ENCODE data around the gene MICU2. TPM values are rescaled to one million over a fixed set of nuclear protein-coding genes. Genes with fewer than 3 reads are reported as not detected.

Gene MICU2, protein sequence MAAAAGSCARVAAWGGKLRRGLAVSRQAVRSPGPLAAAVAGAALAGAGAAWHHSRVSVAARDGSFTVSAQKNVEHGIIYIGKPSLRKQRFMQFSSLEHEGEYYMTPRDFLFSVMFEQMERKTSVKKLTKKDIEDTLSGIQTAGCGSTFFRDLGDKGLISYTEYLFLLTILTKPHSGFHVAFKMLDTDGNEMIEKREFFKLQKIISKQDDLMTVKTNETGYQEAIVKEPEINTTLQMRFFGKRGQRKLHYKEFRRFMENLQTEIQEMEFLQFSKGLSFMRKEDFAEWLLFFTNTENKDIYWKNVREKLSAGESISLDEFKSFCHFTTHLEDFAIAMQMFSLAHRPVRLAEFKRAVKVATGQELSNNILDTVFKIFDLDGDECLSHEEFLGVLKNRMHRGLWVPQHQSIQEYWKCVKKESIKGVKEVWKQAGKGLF
- 15.9 to 17.5 TPM (median 16.3 TPM) in 5 replicates for total RNA-seq (2022; extraction: Qiagen RNA extraction)

GRCh38 chr13:21603531-21604448, at the start of gene MICU2:
TSS of gene MICU2 (minus strand) at chr13:21604170. CDS start at chr13:21604148, 22 bp downstream.

DNA sequence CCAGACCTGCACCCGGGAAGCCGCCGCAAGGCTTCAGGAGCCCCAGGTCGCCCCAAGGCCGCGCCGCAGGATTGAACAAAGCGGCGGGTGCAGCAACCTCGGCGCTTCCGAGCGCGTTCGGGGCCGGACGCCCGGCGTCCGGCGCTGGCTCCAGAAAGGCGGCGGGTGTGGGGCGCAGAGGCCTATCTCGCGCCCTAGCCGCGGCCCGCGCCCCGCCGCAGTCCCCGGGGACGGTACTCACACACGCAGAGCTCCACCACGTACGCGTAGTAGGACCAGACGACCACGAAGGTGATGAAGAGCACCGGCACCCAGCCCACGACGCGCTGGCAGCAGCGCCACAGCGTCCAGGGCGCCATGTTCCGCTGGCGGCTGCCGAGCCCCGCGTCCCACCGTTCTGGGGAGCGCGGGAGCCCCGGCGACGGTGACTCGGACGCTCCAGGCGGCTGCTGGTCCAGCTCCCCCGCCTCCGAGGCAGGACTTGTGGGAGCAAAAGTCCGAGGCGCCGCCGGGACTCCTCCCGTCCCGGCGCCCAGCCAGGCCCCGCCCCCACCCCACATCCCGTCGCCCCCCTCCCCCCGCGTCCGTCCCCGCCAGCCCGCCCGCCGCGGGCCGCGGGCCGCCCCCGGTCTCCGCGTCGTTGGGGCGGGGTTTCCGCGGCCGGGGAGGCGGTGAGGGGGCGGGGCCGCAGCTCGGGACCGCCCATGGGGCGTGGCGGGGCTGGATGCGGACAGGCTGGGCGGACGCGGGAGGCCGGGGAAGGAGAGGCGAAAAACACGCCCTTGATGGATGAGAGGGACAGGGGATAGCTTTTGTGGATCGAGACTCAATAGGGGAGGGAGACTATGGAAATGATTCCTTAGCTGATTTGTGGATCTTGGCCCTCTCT, 144.9 kb downstream of the MICU2 start, which contains the start of gene ZDHHC20:
TSS of gene ZDHHC20 (minus strand) at position 491 of the 889 bp plus-strand sequence. CDS start at position 359, 132 bp downstream.

Other genes with a start within 250 kb of the MICU2 start
- 12.1 to 19.0 TPM (median 15.7 TPM) in 5 replicates for gene ZDHHC20, start 144.9 kb downstream of the MICU2 start, total RNA-seq (2022; extraction: Qiagen RNA extraction)
- not detected in 5 replicates for gene FGF9, start 66.9 kb upstream of the MICU2 start, total RNA-seq (2022; extraction: Qiagen RNA extraction)